SH-SY5Y (cell line): ENCODE results near the gene MBP.

Experiments used
- GATA2 ChIP-seq: IDR thresholded peaks from 2 replicates; pipeline ENCODE4 v1.6.1; 2011; ENCODE audit warnings: mild to moderate bottlenecking, low read depth, low read length
- GATA3 ChIP-seq: IDR thresholded peaks from 2 replicates; pipeline ENCODE4 v1.6.1; 2011; ENCODE audit warnings: low read depth, mild to moderate bottlenecking, low read length, moderate library complexity

Gene MBP

GRCh38 chr18:76977684-76978232 lies 154.8 kb downstream of the MBP start:
- TF ChIP-seq GATA3 (no peak), GATA2 (no peak)

- no peak for TF ChIP-seq GATA2
- TF ChIP-seq GATA3, result no peak
These were observed 155.4 kb downstream of the MBP start for GRCh38 chr18:76977108-76977621.

GRCh38 chr18:76975577-76976110 lies 156.9 kb downstream of the MBP start:
- TF ChIP-seq GATA2, result no peak
- no peak for TF ChIP-seq GATA3

- no peak for TF ChIP-seq GATA3
- TF ChIP-seq GATA2, result no peak
These were observed 158.2 kb downstream of the MBP start for GRCh38 chr18:76974386-76974785.

GRCh38 chr18:76973520-76974266 lies 158.9 kb downstream of the MBP start:
- TF ChIP-seq GATA2 (no peak), GATA3 (no peak)

- no peak for TF ChIP-seq GATA2
- no peak for TF ChIP-seq GATA3
These were observed 159.6 kb downstream of the MBP start for GRCh38 chr18:76972846-76973519.

- TF ChIP-seq GATA2, result no peak
- no peak for TF ChIP-seq GATA3
These were observed 160.3 kb downstream of the MBP start for GRCh38 chr18:76972241-76972640.

- TF ChIP-seq GATA2, result no peak
- no peak for TF ChIP-seq GATA3
These were observed 161.6 kb downstream of the MBP start for GRCh38 chr18:76970770-76971559.

- no peak for TF ChIP-seq GATA3
- TF ChIP-seq GATA2, result no peak
These were observed 164.7 kb downstream of the MBP start for GRCh38 chr18:76967721-76968472.

- TF ChIP-seq GATA3 (no peak), GATA2 (no peak)
These were observed 168.6 kb downstream of the MBP start for GRCh38 chr18:76963936-76964335.

GRCh38 chr18:76962851-76963250 lies 169.7 kb downstream of the MBP start:
- no peak for TF ChIP-seq GATA3
- TF ChIP-seq GATA2, result no peak

GRCh38 chr18:76960528-76961035 lies 172.0 kb downstream of the MBP start:
- TF ChIP-seq GATA2, result no peak
- TF ChIP-seq GATA3, result no peak

GRCh38 chr18:76959605-76960004 lies 173.0 kb downstream of the MBP start:
- no peak for TF ChIP-seq GATA3
- no peak for TF ChIP-seq GATA2
